BJ (cell line): ENCODE data around the gene ZCCHC18. TPM values are rescaled to one million over a fixed set of nuclear protein-coding genes. Genes with fewer than 3 reads are reported as not detected.
A peak's percentile ranks its signal among the peaks of the same experiment; 100 is the strongest.
"Not testable (repeated sequence)": the region's sequence is repeated elsewhere in the genome, so short reads cannot be mapped to it uniquely, and the experiment has no call there.

Experiments
- CTCF ChIA-PET: fragments of 350-600 bp; formaldehyde crosslinking; extraction: SDS; loops from one replicate; lab custom pipeline; 2021; ENCODE audit warnings: antibody characterized with exemption, inconsistent platforms; lab: Yijun Ruan, JAX
- POLR2A ChIA-PET: fragments of 300-600 bp; sonication (Branson Sonifier 250); formaldehyde crosslinking; extraction: SDS; loops from one replicate; lab custom pipeline; 2021; ENCODE audit warnings: antibody characterized with exemption; lab: Charles Lee
- DNase-seq: peaks from one replicate; pipeline ENCODE4 v3.0.0-alpha.2; 2011; ENCODE audit warnings: low read depth
- H3K27me3 ChIP-seq: 2 replicates; pipeline ENCODE4 v1.6.0; 2011; ENCODE audit warnings: low read length; ENCODE audit not compliant: control insufficient read depth, insufficient read depth
- H3K36me3 ChIP-seq: 2 replicates; pipeline ENCODE4 v1.5.1; 2011; ENCODE audit warnings: low read length; ENCODE audit not compliant: control insufficient read depth, insufficient read depth
- H3K4me3 ChIP-seq: 2 replicates; pipeline ENCODE4 v1.5.1; 2011; ENCODE audit warnings: low read depth, mild to moderate bottlenecking, control low read depth, low read length
- polyA plus RNA-seq: library from polyadenylated mRNA; depleted of rRNA; stranded (reverse); fragments of >200 nt; gene quantifications from 2 replicates; pipeline ENCODE4 v1.2.3, GENCODE V29; 2011
- TF ChIP-seq, protein P1 (sequence below): IDR thresholded peaks from 2 replicates; pipeline ENCODE4 v1.5.1; 2011; ENCODE audit warnings: low read depth, mild to moderate bottlenecking, control low read depth, inconsistent platforms, low read length, moderate library complexity; ENCODE audit not compliant: insufficient read depth

The ZCCHC18 gene
- polyA plus RNA-seq, 1 experiment, result 3.2 TPM

DNA sequence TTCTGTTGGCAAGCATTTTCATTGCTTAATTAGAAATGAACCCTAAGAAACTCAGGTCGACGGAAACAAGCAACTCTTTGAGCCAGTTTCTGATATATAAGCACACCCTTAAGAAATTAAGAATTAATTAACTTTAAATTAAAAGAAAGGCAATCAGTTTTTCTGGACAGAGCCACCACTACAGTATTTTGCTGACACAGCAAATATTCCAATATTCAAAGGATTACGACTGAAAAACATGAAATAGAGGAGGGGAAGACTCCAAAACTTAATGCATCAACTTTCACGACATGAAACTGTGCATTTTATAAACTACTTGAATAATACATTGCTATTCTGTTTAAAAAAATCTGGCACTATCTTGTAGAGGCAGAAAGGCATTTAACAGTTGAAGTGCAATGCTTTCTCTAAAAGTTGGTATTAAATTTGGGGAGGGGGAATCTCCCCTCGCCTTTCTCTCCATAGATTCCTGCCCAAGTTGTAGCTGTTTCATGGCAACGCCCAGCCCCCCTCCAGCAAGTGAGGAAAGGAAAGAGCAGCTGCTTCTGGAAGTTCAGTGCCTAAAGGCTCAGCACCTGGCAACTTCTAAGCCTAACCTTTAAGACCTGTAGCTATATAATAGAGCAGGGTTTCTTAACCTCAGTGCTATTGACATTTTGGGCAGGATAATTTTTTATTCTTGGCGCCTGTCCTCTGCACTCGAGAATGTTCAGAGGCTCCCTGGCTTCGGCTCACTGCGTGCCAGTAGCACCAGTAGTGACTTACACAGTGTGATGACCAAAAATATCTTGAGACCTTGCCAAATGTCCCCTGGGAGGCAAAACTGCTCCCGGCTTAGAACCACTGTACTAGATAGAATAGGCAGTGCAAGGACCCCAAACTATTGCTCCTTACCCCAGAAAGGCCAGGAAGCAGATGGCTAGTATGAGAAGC, 6.7 kb upstream of the ZCCHC18 start:
- Histone ChIP-seq H3K36me3 (no peaks in the 10 kb centered on the region), H3K4me3 (no peak overlapping the region), H3K27me3 (no peaks in the 10 kb centered on the region)
- DNase-seq, result no peak
- TF ChIP-seq, protein P1, sequence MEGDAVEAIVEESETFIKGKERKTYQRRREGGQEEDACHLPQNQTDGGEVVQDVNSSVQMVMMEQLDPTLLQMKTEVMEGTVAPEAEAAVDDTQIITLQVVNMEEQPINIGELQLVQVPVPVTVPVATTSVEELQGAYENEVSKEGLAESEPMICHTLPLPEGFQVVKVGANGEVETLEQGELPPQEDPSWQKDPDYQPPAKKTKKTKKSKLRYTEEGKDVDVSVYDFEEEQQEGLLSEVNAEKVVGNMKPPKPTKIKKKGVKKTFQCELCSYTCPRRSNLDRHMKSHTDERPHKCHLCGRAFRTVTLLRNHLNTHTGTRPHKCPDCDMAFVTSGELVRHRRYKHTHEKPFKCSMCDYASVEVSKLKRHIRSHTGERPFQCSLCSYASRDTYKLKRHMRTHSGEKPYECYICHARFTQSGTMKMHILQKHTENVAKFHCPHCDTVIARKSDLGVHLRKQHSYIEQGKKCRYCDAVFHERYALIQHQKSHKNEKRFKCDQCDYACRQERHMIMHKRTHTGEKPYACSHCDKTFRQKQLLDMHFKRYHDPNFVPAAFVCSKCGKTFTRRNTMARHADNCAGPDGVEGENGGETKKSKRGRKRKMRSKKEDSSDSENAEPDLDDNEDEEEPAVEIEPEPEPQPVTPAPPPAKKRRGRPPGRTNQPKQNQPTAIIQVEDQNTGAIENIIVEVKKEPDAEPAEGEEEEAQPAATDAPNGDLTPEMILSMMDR, result no peak
- POLR2A ChIA-PET, result no interaction called here
- CTCF ChIA-PET, result no interaction called here

DNA sequence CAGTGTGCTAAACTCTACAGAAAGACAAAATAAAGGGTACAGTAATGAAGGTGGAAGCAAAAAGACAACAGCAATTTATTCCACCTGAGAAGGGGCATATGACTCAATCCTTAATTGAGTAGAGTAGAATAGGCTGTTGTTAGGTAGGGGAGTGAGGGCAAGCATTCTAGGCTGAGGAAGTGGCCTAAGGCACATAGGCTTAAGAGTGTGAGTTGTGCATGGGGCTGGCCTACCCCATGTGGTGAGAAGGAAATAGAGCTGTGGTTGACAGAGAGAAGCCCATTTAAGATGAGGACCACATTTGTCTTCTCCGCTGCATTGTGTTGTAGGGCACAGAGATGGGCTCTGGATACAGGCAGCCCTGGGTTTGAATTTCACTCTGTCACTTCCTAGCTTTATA, 3.4 kb upstream of the ZCCHC18 start:
- POLR2A ChIA-PET, result no interaction called here
- Histone ChIP-seq H3K4me3 (no peak overlapping the region), H3K36me3 (no peaks in the 10 kb centered on the region), H3K27me3 (no peaks in the 10 kb centered on the region)
- DNase-seq, result no peak
- TF ChIP-seq, protein P1, result no peak
- CTCF ChIA-PET, result interaction anchor here (1.0 kb wide), 1 partner anchor 9 kb away, joined by 3 read pairs; no protein-coding TSS in a partner anchor

GRCh38 chrX:104110491-104111240, 1.7 kb upstream of the ZCCHC18 start:
- POLR2A ChIA-PET, result not testable (repeated sequence)
- CTCF ChIA-PET, result interaction anchor here (0.9 kb wide), 1 partner anchor 10 kb away, joined by 4 read pairs; no protein-coding TSS in a partner anchor

DNA sequence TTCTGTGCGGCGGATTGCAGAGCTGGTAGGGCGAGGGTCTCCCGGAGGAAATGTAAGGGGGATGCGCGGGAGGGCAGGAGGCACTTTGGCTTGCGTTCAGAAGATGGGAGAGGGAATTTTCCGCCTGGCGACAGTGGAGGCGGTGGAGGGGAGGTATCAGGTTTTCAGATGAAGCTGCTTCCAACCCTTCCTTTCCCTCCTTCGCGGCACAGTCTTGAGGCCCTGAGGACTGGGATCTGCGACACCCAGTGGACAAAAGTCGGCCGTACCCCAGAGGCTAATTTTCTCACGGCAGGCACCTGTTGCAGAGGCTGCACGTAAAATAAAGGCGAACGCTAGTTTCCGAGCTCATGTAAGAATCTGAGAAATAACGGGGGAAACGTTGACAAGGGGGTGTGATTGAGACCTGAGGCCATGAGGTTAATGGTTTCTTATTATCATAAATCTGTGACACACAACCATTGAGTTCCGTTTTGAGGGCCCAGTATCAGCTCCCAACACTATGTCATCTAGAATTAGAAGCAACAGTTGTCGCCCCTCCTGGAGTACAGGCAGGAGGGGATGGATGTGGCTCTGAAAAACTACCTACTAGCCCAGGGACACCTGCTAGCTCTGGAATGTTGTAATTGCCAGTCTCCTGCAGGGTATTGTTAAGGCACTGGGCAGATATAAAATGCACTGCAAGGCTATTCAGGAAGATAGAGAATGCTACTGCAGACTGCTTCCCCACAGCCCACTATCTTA, 1.1 kb downstream of the ZCCHC18 start:
- CTCF ChIA-PET, result interaction anchor here (1.0 to 3.2 kb wide), 6 partner anchors 13 to 268 kb away, joined by 3 to 9 read pairs (median 6); no protein-coding TSS in a partner anchor
- H3K4me3 ChIP-seq, result peak overlapping the region; percentile 50
- POLR2A ChIA-PET, result no interaction called here
- TF ChIP-seq, protein P1, result peak; percentile 60
- H3K27me3 ChIP-seq, result no peaks in the 10 kb centered on the region
- H3K36me3 ChIP-seq, result no peaks in the 10 kb centered on the region
- no peak for DNase-seq

More at GRCh38 chrX:104110491-104111240, 1.7 kb upstream of the ZCCHC18 start:
- DNase-seq, H3K36me3 ChIP-seq, H3K27me3 ChIP-seq, H3K4me3 ChIP-seq: not testable (repeated sequence)

- TF ChIP-seq, protein P1, result no peak
- POLR2A ChIA-PET, result no interaction called here
Observed at GRCh38 chrX:104117759-104118158, 5.4 kb downstream of the ZCCHC18 start.

More at GRCh38 chrX:104117759-104118158, 5.4 kb downstream of the ZCCHC18 start:
- DNase-seq, result no peak
- H3K27me3 ChIP-seq, result no peaks in the 10 kb centered on the region
- no peaks in the 10 kb centered on the region for H3K36me3 ChIP-seq
- CTCF ChIA-PET, result no interaction called here
- H3K4me3 ChIP-seq, result no peak overlapping the region
